Cerebellar nuclear complex (tissue), 1 donor: ENCODE results near the gene SMURF1.
"Not testable (repeated sequence)": the region's sequence is repeated elsewhere in the genome, so short reads cannot be mapped to it uniquely, and the experiment has no call there.

ENCODE experiments used
- DNase-seq, 2 experiments: peaks; one replicate each; lab custom pipeline; 2025; lab: John Stamatoyannopoulos, UW

SMURF1 gene

GRCh38 chr7:99050971-99051370, 92.9 kb downstream of the SMURF1 start:
- DNase-seq, result no peak

- DNase-seq, result no peak
Measured at GRCh38 chr7:99047526-99048077, 96.3 kb downstream of the SMURF1 start.

- no peak for DNase-seq
Measured at GRCh38 chr7:99046722-99047121, 97.2 kb downstream of the SMURF1 start.

GRCh38 chr7:99046262-99046661, 97.6 kb downstream of the SMURF1 start:
- not testable (repeated sequence) for DNase-seq

- DNase-seq, result not testable (repeated sequence)
Measured at GRCh38 chr7:99044858-99045257, 99.0 kb downstream of the SMURF1 start.

- DNase-seq, result no peak
Measured at GRCh38 chr7:99042957-99043356, 101.0 kb downstream of the SMURF1 start.

- no peak for DNase-seq
Measured at GRCh38 chr7:99041526-99041925, 102.4 kb downstream of the SMURF1 start.

GRCh38 chr7:99040104-99040958, 103.6 kb downstream of the SMURF1 start:
- peak in 1 of 2 experiments; percentile 60 for DNase-seq

GRCh38 chr7:99039384-99039891, 104.5 kb downstream of the SMURF1 start:
- DNase-seq, result no peak

- no peak for DNase-seq
Measured at GRCh38 chr7:99038086-99038855, 105.6 kb downstream of the SMURF1 start.

- DNase-seq, result no peak
Measured at GRCh38 chr7:99037327-99037940, 106.5 kb downstream of the SMURF1 start.

- peak; percentile 19 to 39 for DNase-seq
Measured at GRCh38 chr7:99036546-99037111, 107.3 kb downstream of the SMURF1 start.

- no peak for DNase-seq
Measured at GRCh38 chr7:99035723-99036545, 108.0 kb downstream of the SMURF1 start.

GRCh38 chr7:99034932-99035722, 108.8 kb downstream of the SMURF1 start:
- no peak for DNase-seq

GRCh38 chr7:99033765-99034164, 110.1 kb downstream of the SMURF1 start:
- no peak for DNase-seq

- no peak for DNase-seq
Measured at GRCh38 chr7:99032928-99033327, 111.0 kb downstream of the SMURF1 start.

- no peak for DNase-seq
Measured at GRCh38 chr7:99031496-99031895, 112.4 kb downstream of the SMURF1 start.

- DNase-seq, result no peak
Measured at GRCh38 chr7:99030951-99031350, 113.0 kb downstream of the SMURF1 start.

GRCh38 chr7:99030457-99030856, 113.5 kb downstream of the SMURF1 start:
- no peak for DNase-seq
